Heart left ventricle (tissue), 16 donors: ENCODE data around the gene TRAK1. TPM values are rescaled to one million over a fixed set of nuclear protein-coding genes. Genes with fewer than 3 reads are reported as not detected.
A peak's percentile ranks its signal among the peaks of the same experiment; 100 is the strongest.

Experiments
- ATAC-seq, 4 donors: fragments of 200-7000 bp; cut with Tn5 transposase; one replicate each; pipeline ENCODE4 v1.9.1; 2020 to 2022; ENCODE audit warnings: moderate library complexity in 4 of 4, mild to moderate bottlenecking in 3 of 4, moderate number of reproducible peaks in 1 of 4
- DNase-seq, 5 donors: peaks; one replicate each; pipeline ENCODE4 v3.0.0-alpha.2; 2020
- H3K27ac ChIP-seq, 12 donors: fragments of 200-600 bp; sonication (generic) in 4 of 12; one replicate each; pipeline versions ENCODE4 v1.5.0 to v1.8.0; 2016 to 2022; ENCODE audit warnings: mild to moderate bottlenecking in 2 of 12
- H3K27me3 ChIP-seq, 9 donors: fragments of 200-600 bp; sonication (generic) in 2 of 9; one replicate each; pipeline versions ENCODE4 v1.5.1 to v1.8.0; 2016 to 2022; ENCODE audit warnings: mild to moderate bottlenecking in 3 of 9
- H3K36me3 ChIP-seq, 9 donors: fragments of 200-600 bp; sonication (generic) in 2 of 9; one replicate each; pipeline versions ENCODE4 v1.5.0 to v1.8.0; 2018 to 2022; ENCODE audit warnings: mild to moderate bottlenecking in 2 of 9
- H3K4me1 ChIP-seq, 12 donors: fragments of 200-600 bp; sonication (generic) in 4 of 12; one replicate each; pipeline versions ENCODE4 v1.5.0 to v1.8.0; 2016 to 2022; ENCODE audit warnings: mild to moderate bottlenecking in 3 of 12
- H3K4me3 ChIP-seq, 12 donors: fragments of 200-600 bp; sonication (generic) in 4 of 12; one replicate each; pipeline versions ENCODE4 v1.5.0 to v1.8.0; 2017 to 2022; ENCODE audit warnings: mild to moderate bottlenecking in 9 of 12, moderate library complexity in 4 of 12
- H3K9me3 ChIP-seq, 12 donors: fragments of 200-600 bp; sonication (generic) in 4 of 12; one replicate each; pipeline versions ENCODE4 v1.5.0 to v1.8.0; 2016 to 2022; ENCODE audit warnings: mild to moderate bottlenecking in 1 of 12
- POLR2A ChIP-seq, 2 donors: fragments of 450-650 bp; IDR thresholded peaks; one replicate each; pipeline ENCODE4 v1.6.1; 2017; ENCODE audit warnings: antibody characterized with exemption in 2 of 2, mild to moderate bottlenecking in 2 of 2, moderate library complexity in 2 of 2
- WGBS, 4 donors: extraction: QIAGEN DNeasy Blood & Tissue Kit in 2 of 4; methylation state at CpG; one replicate each; pipeline versions ENCODE4 v1.1.5 to v1.1.7; 2013 to 2018; 5-methylcytosine and 5-hydroxymethylcytosine counted together
- intact Hi-C, 10 donors: fragments of 100-400 bp; cut with DNase I; formaldehyde crosslinking; loops; one replicate each; pipeline versions ENCODE4 v1.11.1 to v1.14.2; 2022
- polyA plus RNA-seq, 2 donors: library from polyadenylated mRNA; stranded (reverse); fragments of 200-250 nt; gene quantifications; one replicate each; pipeline ENCODE4 v1.2.3, GENCODE V29; 2013
- total RNA-seq, 9 donors: library from RNA; depleted of rRNA in 2 of 9; stranded (reverse); fragments of >200 nt in 2 of 9; fragmentation: NEBNext Ultra II Directional in 3 of 9; extraction: Animal tissue kit (Norgen Biotek cat#: 25700) in 3 of 9; gene quantifications; one replicate each; pipeline versions ENCODE4 v1.1.0 to v1.2.4, GENCODE V29; 2016 to 2023
- TF ChIP-seq, protein P1 (sequence below), 12 donors: fragments of 200-600 bp; sonication (generic) in 4 of 12; IDR thresholded peaks; one replicate each; pipeline versions ENCODE4 v1.5.0 to v1.8.0; 2018 to 2022; ENCODE audit warnings: antibody characterized with exemption in 12 of 12, mild to moderate bottlenecking in 5 of 12
- donor health status: ischemic (EF 13 %, LVEDD 7.1; RV severe dilation, severe dysfunction).
- donor health status: healthy with polysubstance abuse.
- donor health status: DM: no; HTN: yes; CAD: no.
- donor health status: DM: no; HTN: no; CAD: no.
- donor health status: ischemic (EF 25% LVEDD 6.9; RV normal size, moderate dysfunction).
- donor health status: ischemic (EF 25% LVEDD 5.7; RV mildly dilated, moderate dysfunction).
- donor health status: healthy.
- donor health status: DM: yes; HTN: yes; CAD: no.
- donor health status: ischemic (EF 35%, LVEDD 5.7; RV mildly dilated, moderate dysfunction).
- donor health status: nonischemic (EF 11% LVEDD 7.7; RV severe dilation, severe dysfunction).
- donor health status: DM: yes; HTN: yes; CAD: no.
- donor health status: PGD.
- donor health status: ischemic (EF 29% LVEDD 5.4; RV normal size, mild dysfunction).
- donor health status: nonischemic (EF 23%, LVEDD 6.1; RV moderate dilation, normal function).

TRAK1 gene
- total and polyA plus RNA-seq, 11 donors = 53.3 to 364 (median 250) TPM

- DNase-seq = no peak
- no peak for TF ChIP-seq POLR2A (IDR thresholded peaks at IDR 0.05)
- H3K36me3 ChIP-seq = peaks cover 0 to 11% (median 3%) of the 10 kb centered on the region in 9 donors
Measured at GRCh38 chr3:42140665-42141203, 49.6 kb downstream of the TRAK1 start.

GRCh38 chr3:42143440-42143839 is 52.3 kb downstream of the TRAK1 start:
- H3K4me3 ChIP-seq = no peak overlapping the region
- TF ChIP-seq, protein P1, sequence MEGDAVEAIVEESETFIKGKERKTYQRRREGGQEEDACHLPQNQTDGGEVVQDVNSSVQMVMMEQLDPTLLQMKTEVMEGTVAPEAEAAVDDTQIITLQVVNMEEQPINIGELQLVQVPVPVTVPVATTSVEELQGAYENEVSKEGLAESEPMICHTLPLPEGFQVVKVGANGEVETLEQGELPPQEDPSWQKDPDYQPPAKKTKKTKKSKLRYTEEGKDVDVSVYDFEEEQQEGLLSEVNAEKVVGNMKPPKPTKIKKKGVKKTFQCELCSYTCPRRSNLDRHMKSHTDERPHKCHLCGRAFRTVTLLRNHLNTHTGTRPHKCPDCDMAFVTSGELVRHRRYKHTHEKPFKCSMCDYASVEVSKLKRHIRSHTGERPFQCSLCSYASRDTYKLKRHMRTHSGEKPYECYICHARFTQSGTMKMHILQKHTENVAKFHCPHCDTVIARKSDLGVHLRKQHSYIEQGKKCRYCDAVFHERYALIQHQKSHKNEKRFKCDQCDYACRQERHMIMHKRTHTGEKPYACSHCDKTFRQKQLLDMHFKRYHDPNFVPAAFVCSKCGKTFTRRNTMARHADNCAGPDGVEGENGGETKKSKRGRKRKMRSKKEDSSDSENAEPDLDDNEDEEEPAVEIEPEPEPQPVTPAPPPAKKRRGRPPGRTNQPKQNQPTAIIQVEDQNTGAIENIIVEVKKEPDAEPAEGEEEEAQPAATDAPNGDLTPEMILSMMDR (IDR thresholded peaks at IDR 0.05) = no peak
- no peak for TF ChIP-seq POLR2A (IDR thresholded peaks at IDR 0.05)
- 47 to 70% (median 68%) methylated on average over 7 of the region's 7 CpGs for WGBS, 4 donors
- no peak overlapping the region for H3K27ac ChIP-seq
- intact Hi-C loops = no loop called here
- H3K27me3 ChIP-seq = no peaks in the 10 kb centered on the region
- ATAC-seq = peak in 1 of 4 donors; percentile 12
- H3K9me3 ChIP-seq = no peaks in the 10 kb centered on the region
- H3K4me1 ChIP-seq = peaks cover 0 to 38% (median 12%) of the 10 kb centered on the region in 12 donors
- no peak for DNase-seq
- H3K36me3 ChIP-seq = peaks cover 0 to 11% (median 3%) of the 10 kb centered on the region in 9 donors

More at GRCh38 chr3:42140665-42141203, 49.6 kb downstream of the TRAK1 start:
- H3K27ac ChIP-seq = no peak overlapping the region
- peaks cover 0 to 40% (median 10%) of the 10 kb centered on the region in 12 donors for H3K4me1 ChIP-seq
- intact Hi-C loops = no loop called here
- no peaks in the 10 kb centered on the region for H3K9me3 ChIP-seq
- WGBS, 4 donors = 79 to 84% (median 81%) methylated on average over 7 of the region's 7 CpGs
- no peak for ATAC-seq
- no peak overlapping the region for H3K4me3 ChIP-seq
- H3K27me3 ChIP-seq = no peaks in the 10 kb centered on the region

DNA sequence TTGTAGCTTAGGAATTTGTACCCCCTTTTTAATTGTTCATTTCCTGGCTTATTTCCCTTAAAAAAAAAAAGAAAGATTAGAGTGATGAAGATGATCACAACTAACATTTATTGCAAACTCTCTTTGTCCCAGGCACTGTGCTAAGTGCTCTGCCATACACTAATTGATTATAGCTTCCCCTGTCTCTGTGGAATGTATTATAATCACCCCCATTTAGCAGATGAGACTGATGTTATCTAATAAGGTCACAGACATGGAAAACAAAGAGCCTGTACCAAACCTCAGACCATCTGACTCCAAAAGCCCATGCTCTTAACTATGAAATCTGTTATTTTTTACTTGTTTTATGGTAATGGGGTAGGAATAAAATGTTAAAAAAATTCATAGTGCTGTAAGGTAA is 53.1 kb downstream of the TRAK1 start:
- no peak overlapping the region for H3K4me3 ChIP-seq
- no peak overlapping the region for H3K27ac ChIP-seq
- intact Hi-C loops = no loop called here
- H3K27me3 ChIP-seq = no peaks in the 10 kb centered on the region
- TF ChIP-seq, protein P1 (IDR thresholded peaks at IDR 0.05) = no peak
- no peak for TF ChIP-seq POLR2A (IDR thresholded peaks at IDR 0.05)
- DNase-seq = no peak
- no peaks in the 10 kb centered on the region for H3K9me3 ChIP-seq
- ATAC-seq = no peak
- peaks cover 0 to 9% (median 3%) of the 10 kb centered on the region in 9 donors for H3K36me3 ChIP-seq
- H3K4me1 ChIP-seq = peaks cover 0 to 46% (median 19%) of the 10 kb centered on the region in 12 donors

DNA sequence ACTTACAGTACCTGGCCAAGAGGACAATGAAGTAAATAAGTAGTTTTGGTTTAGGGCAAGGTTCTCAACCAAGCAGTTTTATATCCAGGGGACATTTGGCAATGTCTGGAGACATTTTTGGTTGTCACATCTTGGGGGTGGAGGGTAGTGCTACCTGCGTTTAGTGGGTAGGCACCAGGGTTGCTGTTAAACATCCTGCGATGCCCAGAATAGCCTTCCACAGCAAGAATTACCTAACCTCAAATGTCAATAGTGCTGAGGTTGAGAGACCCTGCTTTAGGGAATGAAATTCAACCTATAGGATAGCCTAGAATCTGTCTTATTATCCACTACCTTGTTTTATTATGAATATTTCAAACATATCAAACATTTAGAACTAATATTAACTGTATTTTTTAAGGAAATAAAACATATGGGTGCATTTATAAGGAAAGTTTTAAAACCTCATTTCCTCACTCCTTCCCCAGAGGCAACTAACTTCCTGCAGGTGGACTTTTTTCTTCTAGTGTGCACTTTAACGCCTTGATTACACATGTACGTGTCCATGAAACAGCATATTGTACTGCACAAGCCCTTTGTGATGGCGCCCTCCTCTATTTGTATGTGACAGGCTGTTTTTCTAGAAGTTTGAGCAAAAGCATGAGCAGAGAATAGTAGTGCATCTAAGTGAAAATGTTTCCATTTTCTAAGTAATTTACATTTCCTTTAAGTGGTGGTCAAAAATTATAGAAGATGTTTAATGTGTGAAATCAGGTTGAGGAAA is 57.1 kb downstream of the TRAK1 start:
- Histone ChIP-seq H3K27ac (no peak overlapping the region), H3K4me3 (no peak overlapping the region), H3K4me1 (peaks cover 0 to 56% (median 36%) of the 10 kb centered on the region in 12 donors), H3K9me3 (no peaks in the 10 kb centered on the region), H3K27me3 (no peaks in the 10 kb centered on the region), H3K36me3 (no peaks in the 10 kb centered on the region)
- TF ChIP-seq, protein P1 (IDR thresholded peaks at IDR 0.05) = no peak
- TF ChIP-seq POLR2A (IDR thresholded peaks at IDR 0.05) = no peak
- DNase-seq = no peak
- 51 to 62% (median 60%) methylated on average over 5 of the region's 5 CpGs for WGBS, 4 donors
- intact Hi-C loops = no loop called here
- no peak for ATAC-seq
